ENCODE measurements around the gene ERGIC1. TPM values are rescaled to one million over a fixed set of nuclear protein-coding genes. Genes with fewer than 3 reads are reported as not detected.

Gene ERGIC1
- total and polyA plus RNA-seq, 2 of the 8 experiments (the other 6 are each of a cell fraction or from before 2014, with no cell fraction given) = 95.3 to 106 TPM

DNA sequence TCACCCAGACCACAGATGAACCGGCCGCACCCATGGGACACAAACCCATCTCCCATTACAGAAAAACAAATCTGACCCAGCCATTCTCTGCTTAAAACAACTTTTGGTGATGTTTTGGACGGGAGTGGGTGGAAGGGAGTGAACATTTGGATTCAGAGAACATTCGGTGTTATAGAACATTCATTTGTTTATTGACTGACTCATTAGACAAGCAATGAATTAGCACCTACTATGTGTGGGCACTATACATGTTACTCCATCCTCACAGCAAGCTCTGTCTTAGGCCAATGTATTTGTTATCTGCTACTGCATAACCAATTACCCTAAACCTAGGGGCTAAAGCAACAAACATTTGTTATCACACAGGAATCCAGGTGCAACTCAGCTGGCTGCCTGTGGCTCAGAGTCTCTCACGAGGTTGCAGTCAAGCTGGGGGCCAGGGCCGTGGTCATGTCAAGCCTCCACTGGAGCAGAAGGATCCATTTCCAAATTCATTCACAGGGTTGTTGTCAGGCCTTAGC is 5.1 kb upstream of the ERGIC1 start (continued):
- TF ChIP-seq EP300 (IDR thresholded peaks at IDR 0.05; ENCODE audit: borderline replicate concordance in 1 of 2, low read depth in 2 of 2, low read length in 2 of 2) (no peak), SP2 (IDR thresholded peaks at IDR 0.05; ENCODE audit: low read length) (no peak), JUN (IDR thresholded peaks at IDR 0.05; ENCODE audit: low read depth, low read length) (no peak)
- TF ChIP-seq, protein P1, sequence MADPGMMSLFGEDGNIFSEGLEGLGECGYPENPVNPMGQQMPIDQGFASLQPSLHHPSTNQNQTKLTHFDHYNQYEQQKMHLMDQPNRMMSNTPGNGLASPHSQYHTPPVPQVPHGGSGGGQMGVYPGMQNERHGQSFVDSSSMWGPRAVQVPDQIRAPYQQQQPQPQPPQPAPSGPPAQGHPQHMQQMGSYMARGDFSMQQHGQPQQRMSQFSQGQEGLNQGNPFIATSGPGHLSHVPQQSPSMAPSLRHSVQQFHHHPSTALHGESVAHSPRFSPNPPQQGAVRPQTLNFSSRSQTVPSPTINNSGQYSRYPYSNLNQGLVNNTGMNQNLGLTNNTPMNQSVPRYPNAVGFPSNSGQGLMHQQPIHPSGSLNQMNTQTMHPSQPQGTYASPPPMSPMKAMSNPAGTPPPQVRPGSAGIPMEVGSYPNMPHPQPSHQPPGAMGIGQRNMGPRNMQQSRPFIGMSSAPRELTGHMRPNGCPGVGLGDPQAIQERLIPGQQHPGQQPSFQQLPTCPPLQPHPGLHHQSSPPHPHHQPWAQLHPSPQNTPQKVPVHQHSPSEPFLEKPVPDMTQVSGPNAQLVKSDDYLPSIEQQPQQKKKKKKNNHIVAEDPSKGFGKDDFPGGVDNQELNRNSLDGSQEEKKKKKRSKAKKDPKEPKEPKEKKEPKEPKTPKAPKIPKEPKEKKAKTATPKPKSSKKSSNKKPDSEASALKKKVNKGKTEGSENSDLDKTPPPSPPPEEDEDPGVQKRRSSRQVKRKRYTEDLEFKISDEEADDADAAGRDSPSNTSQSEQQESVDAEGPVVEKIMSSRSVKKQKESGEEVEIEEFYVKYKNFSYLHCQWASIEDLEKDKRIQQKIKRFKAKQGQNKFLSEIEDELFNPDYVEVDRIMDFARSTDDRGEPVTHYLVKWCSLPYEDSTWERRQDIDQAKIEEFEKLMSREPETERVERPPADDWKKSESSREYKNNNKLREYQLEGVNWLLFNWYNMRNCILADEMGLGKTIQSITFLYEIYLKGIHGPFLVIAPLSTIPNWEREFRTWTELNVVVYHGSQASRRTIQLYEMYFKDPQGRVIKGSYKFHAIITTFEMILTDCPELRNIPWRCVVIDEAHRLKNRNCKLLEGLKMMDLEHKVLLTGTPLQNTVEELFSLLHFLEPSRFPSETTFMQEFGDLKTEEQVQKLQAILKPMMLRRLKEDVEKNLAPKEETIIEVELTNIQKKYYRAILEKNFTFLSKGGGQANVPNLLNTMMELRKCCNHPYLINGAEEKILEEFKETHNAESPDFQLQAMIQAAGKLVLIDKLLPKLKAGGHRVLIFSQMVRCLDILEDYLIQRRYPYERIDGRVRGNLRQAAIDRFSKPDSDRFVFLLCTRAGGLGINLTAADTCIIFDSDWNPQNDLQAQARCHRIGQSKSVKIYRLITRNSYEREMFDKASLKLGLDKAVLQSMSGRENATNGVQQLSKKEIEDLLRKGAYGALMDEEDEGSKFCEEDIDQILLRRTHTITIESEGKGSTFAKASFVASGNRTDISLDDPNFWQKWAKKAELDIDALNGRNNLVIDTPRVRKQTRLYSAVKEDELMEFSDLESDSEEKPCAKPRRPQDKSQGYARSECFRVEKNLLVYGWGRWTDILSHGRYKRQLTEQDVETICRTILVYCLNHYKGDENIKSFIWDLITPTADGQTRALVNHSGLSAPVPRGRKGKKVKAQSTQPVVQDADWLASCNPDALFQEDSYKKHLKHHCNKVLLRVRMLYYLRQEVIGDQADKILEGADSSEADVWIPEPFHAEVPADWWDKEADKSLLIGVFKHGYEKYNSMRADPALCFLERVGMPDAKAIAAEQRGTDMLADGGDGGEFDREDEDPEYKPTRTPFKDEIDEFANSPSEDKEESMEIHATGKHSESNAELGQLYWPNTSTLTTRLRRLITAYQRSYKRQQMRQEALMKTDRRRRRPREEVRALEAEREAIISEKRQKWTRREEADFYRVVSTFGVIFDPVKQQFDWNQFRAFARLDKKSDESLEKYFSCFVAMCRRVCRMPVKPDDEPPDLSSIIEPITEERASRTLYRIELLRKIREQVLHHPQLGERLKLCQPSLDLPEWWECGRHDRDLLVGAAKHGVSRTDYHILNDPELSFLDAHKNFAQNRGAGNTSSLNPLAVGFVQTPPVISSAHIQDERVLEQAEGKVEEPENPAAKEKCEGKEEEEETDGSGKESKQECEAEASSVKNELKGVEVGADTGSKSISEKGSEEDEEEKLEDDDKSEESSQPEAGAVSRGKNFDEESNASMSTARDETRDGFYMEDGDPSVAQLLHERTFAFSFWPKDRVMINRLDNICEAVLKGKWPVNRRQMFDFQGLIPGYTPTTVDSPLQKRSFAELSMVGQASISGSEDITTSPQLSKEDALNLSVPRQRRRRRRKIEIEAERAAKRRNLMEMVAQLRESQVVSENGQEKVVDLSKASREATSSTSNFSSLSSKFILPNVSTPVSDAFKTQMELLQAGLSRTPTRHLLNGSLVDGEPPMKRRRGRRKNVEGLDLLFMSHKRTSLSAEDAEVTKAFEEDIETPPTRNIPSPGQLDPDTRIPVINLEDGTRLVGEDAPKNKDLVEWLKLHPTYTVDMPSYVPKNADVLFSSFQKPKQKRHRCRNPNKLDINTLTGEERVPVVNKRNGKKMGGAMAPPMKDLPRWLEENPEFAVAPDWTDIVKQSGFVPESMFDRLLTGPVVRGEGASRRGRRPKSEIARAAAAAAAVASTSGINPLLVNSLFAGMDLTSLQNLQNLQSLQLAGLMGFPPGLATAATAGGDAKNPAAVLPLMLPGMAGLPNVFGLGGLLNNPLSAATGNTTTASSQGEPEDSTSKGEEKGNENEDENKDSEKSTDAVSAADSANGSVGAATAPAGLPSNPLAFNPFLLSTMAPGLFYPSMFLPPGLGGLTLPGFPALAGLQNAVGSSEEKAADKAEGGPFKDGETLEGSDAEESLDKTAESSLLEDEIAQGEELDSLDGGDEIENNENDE (IDR thresholded peaks at IDR 0.05; ENCODE audit: insufficient replicate concordance, low read length) = no peak
